ENCODE measurements around the gene TGFBRAP1. TPM values are rescaled to one million over a fixed set of nuclear protein-coding genes. Genes with fewer than 3 reads are reported as not detected.

Gene TGFBRAP1
- total and polyA plus RNA-seq, 2 donors (not counting 3 experiments of a cell fraction or from before 2014, with no cell fraction given), result 25.4 to 37.6 TPM

GRCh38 chr2:105301646-105302045, 27.9 kb downstream of the TGFBRAP1 start:
- intact Hi-C loops (cut with micrococcal nuclease) (no loop called here), dilution Hi-C loops (cut with MboI; ENCODE audit: extremely low pct_ligation_motif_present, low sequenced_read_pairs) (no loop called here)
- no peak overlapping the region for H3K4me2 ChIP-seq (ENCODE audit: insufficient read depth, low read length)
- H3K27me3 ChIP-seq (ENCODE audit: control insufficient read depth in 2 of 2, insufficient read depth in 2 of 2, low read length in 2 of 2), result no peaks in the 10 kb centered on the region
- no peak for DNase-seq (ENCODE audit: low read depth, low spot score)
- no peak for FAIRE-seq
- no peaks in the 10 kb centered on the region for H3K4me1 ChIP-seq (ENCODE audit: control insufficient read depth, extremely low read depth, insufficient read depth, low read length)
- no peak overlapping the region for H2AFZ ChIP-seq (ENCODE audit: low read depth, low read length)
- no peak overlapping the region for H3K9ac ChIP-seq (replicated peaks; ENCODE audit: extremely low read depth, insufficient read depth, low read length)
- H3K9me1 ChIP-seq (replicated peaks; ENCODE audit: control insufficient read depth, extremely low read depth, insufficient read depth, low read length), result no peaks in the 10 kb centered on the region
- BruUV-seq (replicated peaks), result no TSS peak
- H4K20me1 ChIP-seq (replicated peaks; ENCODE audit: control insufficient read depth, extremely low read depth, insufficient read depth, low read length), result peaks cover 8% of the 10 kb centered on the region
- H3K27ac ChIP-seq (ENCODE audit: insufficient read depth, low read depth, low read length), result no peak overlapping the region
- H3K79me2 ChIP-seq (ENCODE audit: control insufficient read depth, insufficient read depth, low read length), result peaks cover 51% of the 10 kb centered on the region
- H3K4me3 ChIP-seq (replicated peaks in 1 of 3; ENCODE audit: insufficient read depth in 1 of 3, low read depth in 1 of 3, low read length in 3 of 3), result no peak overlapping the region
- POLR2A ChIA-PET, result no interaction called here
- H3K9me3 ChIP-seq (replicated peaks; ENCODE audit: control insufficient read depth, insufficient read depth, low read length), result no peaks in the 10 kb centered on the region
- CTCF ChIA-PET, result interaction anchor here (1.3 to 1.4 kb wide), 3 partner anchors 9 to 28 kb away, joined by 3 to 6 read pairs (median 4); no protein-coding TSS in a partner anchor
- TF ChIP-seq POLR2AphosphoS5 (IDR thresholded peaks at IDR 0.05; ENCODE audit: insufficient read depth, low read depth, low read length), result no peak
- TF ChIP-seq EZH2 (IDR thresholded peaks at IDR 0.05; ENCODE audit: borderline replicate concordance, low read depth, low read length, severe bottlenecking), result no peak
- TF ChIP-seq FOS (IDR thresholded peaks at IDR 0.05; ENCODE audit: borderline replicate concordance, insufficient read depth, low read length), result no peak
- no peak for TF ChIP-seq POLR2A (IDR thresholded peaks at IDR 0.05; ENCODE audit: low read depth, low read length)
- no peak for TF ChIP-seq MYC (IDR thresholded peaks at IDR 0.05; ENCODE audit: low read depth, low read length)
- TF ChIP-seq CTCF (IDR thresholded peaks at IDR 0.05; ENCODE audit: extremely low read depth in 1 of 2, insufficient read depth in 1 of 2, low read depth in 1 of 2, low read length in 2 of 2), result no peak
- no peak for TF ChIP-seq GATA2 (IDR thresholded peaks at IDR 0.05; ENCODE audit: insufficient read depth, insufficient read length, low read depth, low read length)
- TF ChIP-seq MAX (IDR thresholded peaks at IDR 0.05; ENCODE audit: insufficient read depth, insufficient read length), result no peak
- no peak for TF ChIP-seq JUN (IDR thresholded peaks at IDR 0.05; ENCODE audit: borderline replicate concordance, insufficient read depth, insufficient read length, low read depth)
- peaks cover 2 to 17% of the 10 kb centered on the region in 2 experiments for H3K36me3 ChIP-seq (ENCODE audit: control insufficient read depth in 2 of 2, extremely low read depth in 1 of 2, insufficient read depth in 2 of 2, low read length in 2 of 2)
